GM12865 (cell line): ENCODE measurements around the gene SACS.

ENCODE experiments used
- DNase-seq: peaks from one replicate; pipeline ENCODE4 v3.0.0; 2010; ENCODE audit warnings: low read depth
- H3K4me3 ChIP-seq: 2 replicates; pipeline ENCODE4 v1.5.1; 2011; ENCODE audit warnings: mild to moderate bottlenecking, low read depth, low read length, control low read depth
- TF ChIP-seq, protein P1 (sequence below): IDR thresholded peaks from 2 replicates; pipeline ENCODE4 v1.5.1; 2011; ENCODE audit warnings: low read length, control low read depth, low read depth, inconsistent platforms; ENCODE audit not compliant: insufficient read depth; ENCODE audit errors: missing control alignments

SACS gene

DNA sequence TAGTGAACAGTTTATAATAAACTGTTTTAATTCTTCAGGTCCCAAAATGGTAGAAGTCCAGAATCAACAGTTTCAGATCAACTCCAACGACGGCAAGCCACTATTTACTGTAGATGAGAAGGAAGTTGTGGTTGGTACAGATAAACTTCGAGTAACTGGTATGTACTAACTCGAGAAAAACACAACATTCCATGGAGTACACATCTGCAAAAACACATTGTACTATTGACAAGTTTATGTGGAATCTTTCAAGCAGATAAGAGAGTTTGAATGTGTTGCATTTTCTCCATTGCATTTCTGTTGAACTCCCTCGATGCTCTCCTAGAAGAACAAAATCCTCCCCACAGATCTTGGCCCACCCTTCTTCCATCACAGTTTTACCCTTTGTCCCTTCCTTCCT lies 154.2 kb downstream of the SACS start:
- TF ChIP-seq, protein P1, sequence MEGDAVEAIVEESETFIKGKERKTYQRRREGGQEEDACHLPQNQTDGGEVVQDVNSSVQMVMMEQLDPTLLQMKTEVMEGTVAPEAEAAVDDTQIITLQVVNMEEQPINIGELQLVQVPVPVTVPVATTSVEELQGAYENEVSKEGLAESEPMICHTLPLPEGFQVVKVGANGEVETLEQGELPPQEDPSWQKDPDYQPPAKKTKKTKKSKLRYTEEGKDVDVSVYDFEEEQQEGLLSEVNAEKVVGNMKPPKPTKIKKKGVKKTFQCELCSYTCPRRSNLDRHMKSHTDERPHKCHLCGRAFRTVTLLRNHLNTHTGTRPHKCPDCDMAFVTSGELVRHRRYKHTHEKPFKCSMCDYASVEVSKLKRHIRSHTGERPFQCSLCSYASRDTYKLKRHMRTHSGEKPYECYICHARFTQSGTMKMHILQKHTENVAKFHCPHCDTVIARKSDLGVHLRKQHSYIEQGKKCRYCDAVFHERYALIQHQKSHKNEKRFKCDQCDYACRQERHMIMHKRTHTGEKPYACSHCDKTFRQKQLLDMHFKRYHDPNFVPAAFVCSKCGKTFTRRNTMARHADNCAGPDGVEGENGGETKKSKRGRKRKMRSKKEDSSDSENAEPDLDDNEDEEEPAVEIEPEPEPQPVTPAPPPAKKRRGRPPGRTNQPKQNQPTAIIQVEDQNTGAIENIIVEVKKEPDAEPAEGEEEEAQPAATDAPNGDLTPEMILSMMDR = no peak
- no peak overlapping the region for H3K4me3 ChIP-seq
- no peak for DNase-seq
